ENCODE measurements around the gene ARHGAP10.

DNA sequence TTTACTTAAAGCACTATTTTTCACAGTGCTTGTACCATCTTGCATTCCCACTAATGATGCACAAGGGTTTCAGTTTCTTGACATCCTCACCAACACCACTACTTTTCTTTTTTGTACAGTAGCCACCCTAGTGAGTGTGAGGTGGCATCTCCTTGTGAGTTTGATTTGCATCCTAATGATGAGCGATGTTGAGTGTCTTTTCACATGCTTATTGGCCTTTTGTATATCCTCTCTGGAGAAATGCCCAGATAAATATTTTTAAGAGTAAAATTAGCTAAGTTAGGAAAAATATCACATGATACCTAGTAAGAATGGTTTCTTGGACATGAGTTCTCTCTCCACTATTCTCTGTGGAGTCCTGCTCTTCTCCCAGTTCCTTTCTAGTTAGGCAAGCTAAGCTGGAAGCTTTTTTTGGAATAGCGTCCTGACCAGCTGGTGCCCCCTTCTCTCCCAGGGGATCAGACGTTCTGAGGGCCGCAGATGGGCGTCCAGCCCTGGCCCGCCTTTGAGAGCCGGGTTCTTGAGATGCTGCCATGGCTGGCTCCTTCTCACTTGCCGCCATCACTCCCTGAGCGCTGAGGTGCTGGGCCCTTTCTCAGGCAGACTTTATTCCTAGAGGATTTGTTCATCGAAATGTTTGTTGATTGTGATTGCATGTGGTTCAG, 132.1 kb downstream of the ARHGAP10 start:
- TF ChIP-seq, protein P1, sequence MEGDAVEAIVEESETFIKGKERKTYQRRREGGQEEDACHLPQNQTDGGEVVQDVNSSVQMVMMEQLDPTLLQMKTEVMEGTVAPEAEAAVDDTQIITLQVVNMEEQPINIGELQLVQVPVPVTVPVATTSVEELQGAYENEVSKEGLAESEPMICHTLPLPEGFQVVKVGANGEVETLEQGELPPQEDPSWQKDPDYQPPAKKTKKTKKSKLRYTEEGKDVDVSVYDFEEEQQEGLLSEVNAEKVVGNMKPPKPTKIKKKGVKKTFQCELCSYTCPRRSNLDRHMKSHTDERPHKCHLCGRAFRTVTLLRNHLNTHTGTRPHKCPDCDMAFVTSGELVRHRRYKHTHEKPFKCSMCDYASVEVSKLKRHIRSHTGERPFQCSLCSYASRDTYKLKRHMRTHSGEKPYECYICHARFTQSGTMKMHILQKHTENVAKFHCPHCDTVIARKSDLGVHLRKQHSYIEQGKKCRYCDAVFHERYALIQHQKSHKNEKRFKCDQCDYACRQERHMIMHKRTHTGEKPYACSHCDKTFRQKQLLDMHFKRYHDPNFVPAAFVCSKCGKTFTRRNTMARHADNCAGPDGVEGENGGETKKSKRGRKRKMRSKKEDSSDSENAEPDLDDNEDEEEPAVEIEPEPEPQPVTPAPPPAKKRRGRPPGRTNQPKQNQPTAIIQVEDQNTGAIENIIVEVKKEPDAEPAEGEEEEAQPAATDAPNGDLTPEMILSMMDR (IDR thresholded peaks at IDR 0.05) = no peak
- no peak for TF ChIP-seq POLR2A (IDR thresholded peaks at IDR 0.05)

All from gastroesophageal sphincter (tissue), 3 donors.